CD4-positive, alpha-beta T cell treated with Interferon gamma for 1 hour (primary cell): Measurements from ENCODE around the gene LOXL1.
"Not testable (repeated sequence)": the region's sequence is repeated elsewhere in the genome, so short reads cannot be mapped to it uniquely, and the experiment has no call there.

Experiments
- DNase-seq: peaks from one replicate; pipeline ENCODE4 v3.0.0-alpha.2; 2020

Gene LOXL1

DNA sequence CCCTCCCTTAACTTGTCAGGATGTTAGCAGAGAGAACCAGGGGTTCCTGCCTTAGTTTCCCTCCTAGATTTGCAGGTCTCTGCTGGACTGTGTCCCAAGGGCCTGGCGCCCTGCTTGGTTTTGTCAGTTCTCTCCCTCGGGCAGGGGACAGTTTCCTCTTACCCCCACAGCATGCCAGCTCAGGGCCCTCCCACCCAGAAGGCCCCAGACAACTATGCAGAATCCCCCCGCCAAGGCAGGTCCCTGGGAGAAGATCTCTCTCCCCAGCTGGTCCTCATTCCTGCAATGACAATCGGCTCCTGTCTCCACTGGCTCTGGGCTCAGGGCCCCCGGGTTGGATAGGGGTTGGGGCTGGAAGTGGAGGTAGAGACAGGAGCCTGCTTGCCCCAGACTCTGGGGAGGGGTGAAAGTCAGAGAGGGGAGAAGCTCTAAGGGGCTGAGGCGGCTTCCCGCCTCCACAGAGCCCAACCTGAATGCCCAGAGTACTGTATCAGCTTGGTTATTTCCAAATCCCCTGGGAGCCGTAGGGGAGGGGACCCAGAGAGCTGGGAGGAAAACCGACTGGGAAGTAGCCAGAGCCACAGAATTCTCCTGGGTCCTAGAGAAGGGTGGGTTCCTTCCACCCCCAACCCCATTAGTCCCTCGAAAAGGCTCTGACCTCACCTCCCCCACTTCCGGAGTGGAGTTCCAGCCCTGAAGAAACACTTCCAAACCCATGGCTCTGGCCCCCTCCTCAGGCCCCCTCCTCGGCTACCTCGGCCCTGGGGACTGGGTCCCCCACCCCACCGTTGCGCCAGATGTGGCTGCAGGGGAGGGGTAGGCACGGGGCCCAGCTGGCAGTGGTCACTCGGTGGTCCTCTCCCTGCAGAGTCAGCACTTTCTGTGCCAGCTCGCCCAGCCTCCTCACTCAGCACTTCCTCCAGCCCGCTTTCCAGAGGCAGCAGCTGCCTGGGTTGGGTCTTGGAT is 3.8 kb upstream of the LOXL1 start:
- no peak for DNase-seq

DNA sequence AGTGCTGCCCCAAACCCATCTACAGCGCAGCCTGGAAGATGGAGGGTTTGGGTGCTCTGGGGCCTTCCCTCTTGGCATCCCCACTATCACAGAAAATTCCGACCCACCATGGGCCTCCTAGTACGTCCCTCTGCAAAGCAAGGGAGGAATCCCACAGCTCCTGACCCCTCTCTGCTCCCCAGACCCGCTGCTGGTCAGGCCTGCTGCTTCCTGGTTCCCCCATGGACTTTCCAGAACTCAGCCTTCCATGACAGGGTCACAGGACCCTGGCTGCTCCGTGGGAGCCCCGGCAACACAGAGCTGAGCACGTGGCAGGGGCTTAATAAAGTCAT is 3.1 kb upstream of the LOXL1 start:
- DNase-seq = no peak

DNA sequence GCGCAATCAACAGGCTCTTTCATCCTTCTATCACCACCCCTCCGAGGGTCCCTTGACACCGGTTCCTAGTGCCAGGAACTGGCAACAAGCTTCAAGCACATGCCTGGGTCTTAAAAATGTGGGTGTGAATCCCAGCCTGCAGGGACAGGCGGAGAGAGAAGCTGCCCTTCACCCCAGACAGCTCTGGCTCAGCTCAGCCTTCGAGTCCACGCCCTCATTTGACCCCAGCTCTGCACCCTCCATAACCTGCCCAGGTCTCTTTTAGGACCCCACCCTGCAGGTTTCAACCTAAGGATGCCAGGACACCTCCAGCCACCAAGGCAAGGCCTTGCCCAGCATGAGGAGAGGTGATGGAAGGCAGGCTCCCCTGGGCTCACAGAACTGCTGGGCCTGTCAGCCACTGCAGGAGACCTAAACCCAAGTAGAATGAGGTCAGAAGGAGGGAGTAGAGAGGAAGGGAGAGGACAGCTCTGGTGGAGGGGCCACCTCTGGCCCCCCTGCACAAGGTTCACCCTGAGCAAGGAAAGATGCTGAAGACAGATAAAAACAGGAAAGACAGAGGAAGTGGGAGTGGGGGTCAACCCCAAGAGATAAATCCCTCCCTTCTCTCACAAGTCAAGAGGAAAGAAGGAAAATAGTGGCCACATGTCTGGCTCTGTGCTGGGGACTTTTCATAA is 2.6 kb upstream of the LOXL1 start:
- DNase-seq = no peak

DNA sequence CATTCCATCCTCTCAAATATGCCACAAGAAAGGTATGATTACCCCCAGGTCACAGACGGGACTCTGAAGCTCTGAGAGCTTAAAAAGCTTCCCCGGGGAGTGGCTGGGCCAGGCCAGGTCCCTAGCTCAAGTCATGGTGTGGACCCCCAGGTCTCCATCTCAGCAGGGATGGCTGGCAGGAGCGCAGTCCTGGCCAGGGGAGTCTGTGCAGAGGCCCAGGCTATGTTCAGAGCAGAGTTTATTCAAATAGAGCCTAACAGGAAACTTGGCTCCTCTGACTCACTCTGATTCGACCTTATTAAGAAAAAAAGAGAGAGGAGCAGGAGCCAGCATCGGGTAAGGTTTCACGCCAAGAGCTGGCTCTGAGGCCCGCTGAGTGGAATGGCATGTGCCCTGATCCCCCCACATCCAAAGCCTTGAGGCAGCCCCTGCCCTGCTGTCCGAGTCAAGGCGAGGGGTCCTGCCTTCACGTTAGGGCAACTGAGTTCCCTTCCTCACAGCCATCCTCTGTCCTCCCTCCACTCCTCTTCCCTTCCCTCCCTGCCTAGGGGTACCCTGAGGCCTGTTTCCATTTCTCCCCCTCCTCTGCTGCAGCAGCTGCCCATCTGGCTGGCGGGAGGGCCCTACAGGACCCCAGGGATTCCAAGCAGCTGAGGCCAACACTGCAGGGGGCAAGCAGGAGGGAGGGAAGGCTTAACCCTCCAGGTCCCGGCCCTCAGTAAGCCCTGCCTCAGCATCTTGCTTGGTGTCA is 1.9 kb upstream of the LOXL1 start:
- DNase-seq = no peak

DNA sequence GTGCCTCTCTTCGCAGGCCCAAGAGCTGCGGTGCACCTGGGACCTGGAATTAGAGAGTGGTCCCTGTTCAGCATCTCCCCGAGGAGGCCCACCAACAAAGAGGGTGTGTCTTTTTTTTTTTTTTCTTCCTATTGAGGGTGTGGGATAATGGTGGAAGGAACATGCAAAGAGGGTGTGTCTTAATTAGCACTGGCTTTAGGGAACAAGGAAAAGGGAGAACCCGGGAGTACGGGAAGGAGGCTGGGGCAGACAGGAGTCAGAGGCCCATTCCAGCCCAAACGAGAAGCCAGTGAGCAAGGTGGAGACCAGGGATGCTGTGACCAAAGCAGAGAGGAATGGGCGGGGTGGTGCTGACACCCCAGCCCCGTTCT is 429 bp upstream of the LOXL1 start:
- DNase-seq = no peak

DNA sequence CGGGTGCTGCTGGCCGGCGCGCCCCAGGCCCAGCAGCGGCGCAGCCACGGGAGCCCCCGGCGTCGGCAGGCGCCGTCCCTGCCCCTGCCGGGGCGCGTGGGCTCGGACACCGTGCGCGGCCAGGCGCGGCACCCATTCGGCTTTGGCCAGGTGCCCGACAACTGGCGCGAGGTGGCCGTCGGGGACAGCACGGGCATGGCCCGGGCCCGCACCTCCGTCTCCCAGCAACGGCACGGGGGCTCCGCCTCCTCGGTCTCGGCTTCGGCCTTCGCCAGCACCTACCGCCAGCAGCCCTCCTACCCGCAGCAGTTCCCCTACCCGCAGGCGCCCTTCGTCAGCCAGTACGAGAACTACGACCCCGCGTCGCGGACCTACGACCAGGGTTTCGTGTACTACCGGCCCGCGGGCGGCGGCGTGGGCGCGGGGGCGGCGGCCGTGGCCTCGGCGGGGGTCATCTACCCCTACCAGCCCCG is 777 bp downstream of the LOXL1 start:
- peak; percentile 19 for DNase-seq

DNA sequence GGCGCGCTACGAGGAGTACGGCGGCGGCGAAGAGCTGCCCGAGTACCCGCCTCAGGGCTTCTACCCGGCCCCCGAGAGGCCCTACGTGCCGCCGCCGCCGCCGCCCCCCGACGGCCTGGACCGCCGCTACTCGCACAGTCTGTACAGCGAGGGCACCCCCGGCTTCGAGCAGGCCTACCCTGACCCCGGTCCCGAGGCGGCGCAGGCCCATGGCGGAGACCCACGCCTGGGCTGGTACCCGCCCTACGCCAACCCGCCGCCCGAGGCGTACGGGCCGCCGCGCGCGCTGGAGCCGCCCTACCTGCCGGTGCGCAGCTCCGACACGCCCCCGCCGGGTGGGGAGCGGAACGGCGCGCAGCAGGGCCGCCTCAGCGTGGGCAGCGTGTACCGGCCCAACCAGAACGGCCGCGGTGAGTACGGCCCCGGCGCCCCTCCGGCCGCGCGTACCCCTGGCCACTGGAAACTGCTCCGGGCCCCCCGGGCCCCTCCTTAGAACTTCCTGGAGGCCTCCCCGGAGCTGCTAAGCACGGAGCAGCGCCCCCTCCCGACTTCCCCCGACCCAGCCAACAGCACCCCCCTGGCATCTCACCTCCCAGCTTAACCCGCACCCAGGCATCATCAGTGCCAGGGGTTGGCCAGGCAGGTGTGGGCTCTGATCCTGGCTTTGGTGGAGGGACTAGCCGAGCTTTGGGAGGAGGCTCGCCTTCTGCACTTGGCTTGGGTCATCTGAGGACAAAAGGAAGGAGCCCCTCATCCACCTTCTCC is 1.4 kb downstream of the LOXL1 start:
- peak; percentile 64 for DNase-seq

DNA sequence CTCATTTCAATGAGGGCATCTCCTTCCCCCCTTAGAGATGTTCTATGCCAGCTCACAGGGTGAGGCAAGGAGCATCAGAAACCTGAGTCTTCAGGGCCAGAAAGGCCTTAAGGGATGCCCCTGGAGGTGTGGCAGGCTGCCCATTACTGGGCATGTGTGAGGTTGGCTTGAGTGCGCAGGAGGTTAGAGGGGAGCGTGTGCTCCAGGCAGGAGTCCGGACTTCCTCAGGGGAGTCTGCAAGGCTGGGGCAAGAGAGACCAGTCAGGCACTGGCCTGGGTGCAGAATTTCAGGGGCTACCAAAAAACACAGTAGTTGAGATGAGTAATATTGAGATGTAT is 1.9 kb downstream of the LOXL1 start:
- DNase-seq = no peak

DNA sequence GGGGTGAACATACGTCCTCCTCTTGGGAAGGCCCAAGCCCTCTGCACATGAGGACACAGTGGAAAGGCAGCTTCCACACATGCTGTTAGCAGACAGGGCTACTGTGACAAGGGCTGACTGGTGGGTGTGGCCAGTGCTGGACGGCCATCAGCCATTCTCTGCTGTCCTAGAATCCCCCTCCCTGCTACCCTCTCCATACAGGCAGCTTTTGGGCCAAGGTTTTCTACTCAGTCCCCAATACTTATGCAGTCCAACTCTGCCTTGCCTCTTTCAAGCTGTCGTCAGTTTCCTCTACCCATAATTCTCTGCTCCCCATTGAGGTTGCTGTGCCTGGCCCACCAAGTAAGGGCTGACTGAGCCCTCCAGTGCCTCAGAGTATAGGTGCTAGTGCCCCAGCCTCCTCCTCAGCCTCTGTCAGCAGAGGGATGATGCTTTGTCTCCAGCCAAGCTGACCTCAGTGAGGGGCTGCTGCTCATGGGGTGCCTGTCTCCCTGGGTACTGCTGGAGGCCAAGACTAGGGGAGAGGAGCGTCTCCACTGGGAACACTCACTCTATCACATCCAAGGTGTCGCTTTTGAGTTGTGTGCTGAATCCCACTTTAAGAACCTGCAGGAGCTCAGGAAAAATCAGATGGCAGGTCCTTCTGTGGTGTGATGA is 2.8 kb downstream of the LOXL1 start:
- DNase-seq = no peak

DNA sequence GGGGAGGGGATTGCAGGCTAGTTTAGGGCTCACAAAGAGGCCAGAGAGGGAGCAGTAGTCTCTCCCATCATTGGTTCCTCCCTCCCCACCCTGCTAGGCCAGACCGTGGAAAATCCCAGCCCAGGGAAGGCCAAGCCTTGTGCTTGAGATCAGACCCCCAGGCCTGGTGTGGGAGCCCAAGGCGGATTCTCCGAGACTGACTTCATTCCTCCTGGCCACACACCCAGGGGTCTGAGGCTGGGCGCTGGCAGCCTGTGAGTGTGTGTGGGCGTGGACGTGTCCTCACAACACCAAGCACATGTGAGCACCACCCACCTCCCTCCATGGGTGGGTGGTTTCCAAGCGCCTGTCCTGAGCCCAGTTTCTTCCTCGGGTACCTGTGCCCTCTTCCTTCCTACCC is 4.1 kb downstream of the LOXL1 start:
- DNase-seq = no peak

DNA sequence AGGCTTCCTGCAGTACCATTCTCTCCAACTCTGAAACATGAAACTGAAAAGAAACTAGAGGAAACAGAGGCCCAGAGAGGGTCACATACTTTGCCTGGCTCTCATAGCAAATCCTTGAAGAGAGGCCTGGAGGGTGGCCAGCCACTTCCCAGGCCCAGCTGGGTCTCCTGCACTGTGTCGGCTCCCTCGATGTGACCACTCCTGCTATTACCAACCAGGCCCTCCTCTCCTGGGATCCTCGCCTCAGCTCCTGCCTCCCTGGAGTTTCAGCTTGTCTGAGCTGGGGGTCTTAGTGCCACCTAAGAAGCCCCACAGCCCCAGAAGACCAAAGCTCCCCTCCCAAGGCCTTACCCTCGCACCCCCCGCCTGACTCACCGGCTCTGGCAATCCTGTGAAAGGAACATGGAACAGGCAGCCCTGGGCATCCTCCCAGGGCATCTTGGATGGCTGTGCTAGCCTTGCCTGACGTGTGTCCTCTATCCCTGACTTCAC is 4.6 kb downstream of the LOXL1 start:
- no peak for DNase-seq

DNA sequence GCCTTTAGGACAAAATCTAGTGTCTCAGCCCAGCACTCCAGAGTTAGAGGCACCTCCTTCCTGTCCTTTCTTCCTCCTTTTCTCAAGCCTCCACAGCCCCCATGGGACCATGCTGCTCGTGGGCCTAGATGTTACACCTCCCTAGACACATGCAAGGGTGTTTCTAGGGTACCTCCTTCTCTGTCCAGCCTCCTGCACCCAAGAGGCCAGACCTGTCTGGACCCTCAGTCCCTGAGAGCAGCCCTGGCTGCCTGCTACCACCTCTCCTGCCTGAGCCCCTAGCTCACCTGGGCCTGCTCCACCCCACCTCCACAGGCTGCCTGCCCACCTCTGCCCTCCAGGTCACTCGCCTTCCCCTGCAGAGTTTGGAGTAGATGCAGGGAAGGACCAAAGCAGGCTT is 5.2 kb downstream of the LOXL1 start:
- no peak for DNase-seq

DNA sequence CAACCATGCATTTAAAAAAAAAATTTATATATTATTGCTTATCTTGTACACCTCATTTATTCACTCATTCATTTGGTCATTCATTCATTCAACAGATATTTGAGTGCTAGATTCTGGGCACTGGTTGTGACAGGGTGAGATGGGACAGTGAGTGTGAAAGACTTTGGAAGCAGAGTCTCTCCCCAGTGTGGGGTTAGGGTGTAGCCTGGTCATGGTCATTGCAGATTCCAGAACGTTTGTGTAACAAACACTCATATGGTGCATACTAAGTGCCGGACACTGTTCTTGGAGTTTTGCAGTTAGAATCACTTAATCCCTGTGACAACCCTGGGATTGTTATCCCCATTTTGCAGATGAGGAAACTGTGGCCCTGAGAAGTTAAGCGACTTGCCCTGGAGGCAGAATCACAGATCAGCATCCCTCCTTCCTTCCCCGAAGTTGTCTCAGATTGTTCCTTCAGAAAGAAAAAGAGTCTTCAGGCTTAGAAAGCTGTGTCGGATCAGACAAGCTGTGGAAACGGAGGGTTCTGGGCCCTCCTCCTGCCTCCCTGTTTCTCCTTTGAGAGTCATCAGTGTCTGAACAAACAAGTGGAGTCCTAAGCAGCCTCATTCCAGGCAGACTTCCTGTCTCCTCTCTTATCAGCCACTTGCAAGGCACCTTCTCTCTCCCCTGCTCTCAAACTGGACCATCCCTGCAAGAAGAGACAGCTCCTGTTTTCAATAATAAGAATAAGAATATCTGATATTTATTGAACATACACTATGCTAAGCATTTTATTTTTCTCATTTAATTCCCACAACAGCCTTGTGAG is 6.3 kb downstream of the LOXL1 start:
- no peak for DNase-seq

DNA sequence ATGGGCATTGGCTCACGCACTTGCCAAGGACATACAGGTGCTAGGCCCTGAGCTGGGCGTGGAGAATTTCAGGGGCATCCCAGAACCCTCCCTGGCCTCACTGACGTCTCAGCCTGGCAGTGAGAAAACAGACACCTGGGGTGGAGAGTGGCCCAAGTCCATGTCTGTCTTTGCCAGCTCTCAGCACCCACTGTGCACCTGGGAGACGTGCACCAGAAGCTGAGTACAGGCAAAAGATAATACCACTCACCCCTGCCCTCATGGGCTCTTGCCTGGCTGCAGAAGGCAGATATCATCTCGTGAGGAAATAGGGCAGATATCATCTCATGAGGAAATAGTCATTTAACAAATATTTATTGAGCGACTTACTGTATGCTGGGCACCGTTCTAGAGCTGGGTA is 8.0 kb downstream of the LOXL1 start:
- DNase-seq = no peak

DNA sequence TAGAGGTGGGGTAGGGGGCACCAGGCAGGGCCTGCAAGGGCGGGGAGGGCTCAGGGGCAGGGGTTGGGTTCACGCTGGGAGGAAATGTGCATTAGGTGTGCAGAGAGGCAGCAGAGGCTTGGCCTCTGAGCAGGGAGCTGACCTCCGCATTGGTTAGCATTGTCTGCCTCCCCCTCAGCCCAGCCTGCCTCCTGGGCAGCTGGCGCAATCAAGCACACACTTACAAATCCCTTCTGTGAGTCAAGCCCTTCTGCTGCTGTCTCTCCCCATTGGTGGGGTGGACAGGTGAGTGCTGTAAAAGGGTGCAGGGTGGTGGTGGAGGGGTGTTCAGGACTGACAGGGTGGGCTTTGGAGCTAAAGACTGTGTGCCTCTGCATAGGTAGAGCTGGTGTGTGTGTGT is 9.3 kb downstream of the LOXL1 start:
- no peak for DNase-seq

DNA sequence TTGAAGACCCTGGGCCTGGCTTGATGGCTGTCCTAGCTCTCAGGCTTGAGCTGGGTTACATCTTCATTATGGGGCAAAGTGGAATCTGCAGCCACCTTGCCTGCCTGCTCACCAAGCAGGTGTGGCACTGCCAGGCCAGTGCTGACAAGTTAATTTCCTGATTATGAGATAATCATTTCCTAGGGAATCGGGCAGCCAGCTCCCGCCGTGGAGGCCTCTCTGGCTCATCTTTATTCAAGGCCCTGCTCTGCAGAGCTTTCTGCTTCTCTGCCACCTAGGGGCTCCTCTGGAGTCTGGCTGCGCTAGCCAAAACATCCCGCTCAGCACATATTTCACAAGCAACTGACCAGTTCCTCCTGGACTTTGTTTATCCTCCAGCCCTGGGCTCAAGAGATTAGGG is 9.9 kb downstream of the LOXL1 start:
- DNase-seq = no peak

DNA sequence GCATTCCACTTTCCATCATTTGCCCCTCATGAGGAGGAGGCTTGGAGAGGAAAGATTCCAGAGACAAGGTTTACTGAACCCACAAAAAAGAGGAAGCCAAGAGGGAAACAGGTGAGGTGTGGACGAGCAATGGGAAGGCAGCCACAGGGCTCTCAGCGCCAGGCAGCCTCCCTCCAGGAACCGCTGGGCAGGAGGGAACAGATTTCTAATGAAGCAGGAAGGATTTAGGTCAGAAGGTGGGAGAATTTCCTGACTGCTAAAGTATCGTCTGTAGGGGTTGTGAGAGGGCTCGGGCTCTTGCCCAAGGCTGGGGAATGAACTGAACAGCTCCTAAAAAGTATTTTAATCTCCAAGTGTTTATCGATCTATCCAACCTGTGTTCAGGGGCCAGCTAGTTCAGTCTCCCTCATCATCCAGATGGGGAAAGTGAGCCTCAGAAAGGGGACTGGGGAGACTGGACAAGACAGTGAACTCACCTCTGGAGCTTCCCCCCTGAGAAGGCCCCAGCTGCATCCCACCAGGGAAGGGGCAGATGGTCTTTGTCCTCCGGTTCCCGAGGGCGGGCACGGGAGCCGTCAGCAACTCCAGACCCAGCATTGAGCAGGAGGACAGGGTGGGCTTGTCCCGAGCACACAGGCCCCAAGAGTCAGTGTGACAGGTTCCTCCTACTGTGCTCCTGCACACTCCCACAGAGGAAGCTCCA is 10.5 kb downstream of the LOXL1 start:
- DNase-seq = no peak

DNA sequence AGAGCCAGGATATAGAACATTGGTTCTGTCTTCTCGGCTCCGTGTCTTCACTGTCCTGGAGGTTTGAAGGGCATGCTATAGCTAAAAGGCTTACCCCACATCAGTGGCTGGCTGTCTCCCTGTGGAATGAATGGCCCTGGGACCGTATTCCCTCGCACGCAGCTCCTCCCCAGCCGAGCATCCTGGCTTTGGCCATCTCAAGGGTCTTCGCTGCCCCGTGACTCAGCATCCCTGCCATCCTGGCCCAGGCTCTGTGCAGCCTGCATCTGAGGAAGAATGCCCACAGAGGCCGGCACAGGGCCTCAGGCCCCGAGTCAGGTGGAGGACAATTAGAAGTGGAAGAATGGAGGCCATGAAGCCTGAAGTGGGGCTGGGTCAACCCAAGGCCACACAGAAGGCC is 11.0 kb downstream of the LOXL1 start:
- no peak for DNase-seq

DNA sequence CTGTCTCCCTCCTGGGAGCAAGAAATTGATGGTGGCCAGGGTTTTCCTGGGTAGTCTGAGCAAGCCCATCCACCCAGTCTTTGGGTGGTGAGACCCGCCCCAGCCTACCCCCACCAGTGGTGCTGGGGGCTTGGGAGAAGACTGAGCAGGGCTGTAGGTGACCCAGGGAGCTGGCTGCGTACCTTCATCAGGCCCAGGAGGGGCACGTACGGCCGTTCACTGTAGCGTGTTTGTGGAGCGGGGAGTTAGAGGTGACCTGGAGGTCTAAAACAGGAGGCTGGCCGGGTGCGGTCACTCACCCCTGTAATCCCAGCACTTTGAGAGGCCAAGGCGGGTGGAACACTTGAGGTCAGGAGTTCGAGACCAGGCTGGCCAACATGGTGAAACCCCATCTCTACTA is 11.5 kb downstream of the LOXL1 start:
- no peak for DNase-seq

DNA sequence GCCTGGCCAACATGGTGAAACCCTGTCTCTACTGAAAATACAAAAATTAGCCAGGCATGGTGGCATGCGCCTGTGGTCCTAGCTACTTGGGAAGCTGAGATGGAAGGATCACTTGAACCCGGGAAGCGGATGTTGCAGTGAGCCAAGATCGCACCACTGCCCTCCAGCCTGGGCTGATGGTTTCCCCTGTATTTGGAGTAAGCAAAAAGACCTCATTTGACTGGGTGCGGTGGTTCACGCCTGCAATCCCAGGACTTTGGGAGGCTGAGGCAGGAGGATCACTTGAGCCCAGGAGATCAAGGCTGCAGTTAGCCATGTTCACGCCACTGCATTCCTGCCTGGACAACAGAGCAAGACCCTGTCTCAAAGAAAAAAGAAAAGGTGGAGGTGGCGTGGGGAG is 12.3 kb downstream of the LOXL1 start:
- not testable (repeated sequence) for DNase-seq

DNA sequence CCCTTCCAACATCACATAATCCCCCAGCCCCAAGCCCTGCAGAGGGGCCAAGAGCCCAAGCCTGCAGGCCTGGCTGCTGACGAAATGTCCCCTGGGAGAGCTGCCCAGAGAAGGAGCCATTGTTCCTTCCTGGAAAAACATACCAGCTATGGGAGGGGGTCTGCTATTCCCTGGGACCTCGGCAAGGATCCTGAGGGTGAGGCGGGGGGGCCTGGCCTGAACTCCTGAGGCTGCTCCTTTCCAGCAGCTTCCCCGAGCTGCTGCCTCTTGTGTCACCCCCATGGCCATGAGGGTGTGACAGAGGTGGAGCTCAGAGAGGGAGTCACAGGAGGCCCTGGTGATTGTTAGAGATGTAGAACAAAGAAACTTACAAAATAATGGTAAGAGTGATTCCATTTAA is 12.9 kb downstream of the LOXL1 start:
- no peak for DNase-seq
